SU-DHL-6 (cell line): ENCODE measurements around the gene EXOC2.

Experiments used
- EZH2phosphoT487 ChIP-seq: fragments of 200-600 bp; sonication (generic), shearing (Covaris generic); conservative IDR thresholded peaks from 2 replicates; pipeline ENCODE4 v1.6.1; 2018; ENCODE audit warnings: mild to moderate bottlenecking, antibody characterized with exemption, low read length, moderate library complexity, mixed read lengths
- TF ChIP-seq, protein P1 (sequence below): fragments of 200-600 bp; sonication (generic); IDR thresholded peaks from one replicate; pipeline ENCODE4 v1.5.1; 2017; ENCODE audit warnings: antibody characterized with exemption, mild to moderate bottlenecking, low read length, moderate library complexity; ENCODE audit not compliant: insufficient read depth, poor library complexity, severe bottlenecking

DNA sequence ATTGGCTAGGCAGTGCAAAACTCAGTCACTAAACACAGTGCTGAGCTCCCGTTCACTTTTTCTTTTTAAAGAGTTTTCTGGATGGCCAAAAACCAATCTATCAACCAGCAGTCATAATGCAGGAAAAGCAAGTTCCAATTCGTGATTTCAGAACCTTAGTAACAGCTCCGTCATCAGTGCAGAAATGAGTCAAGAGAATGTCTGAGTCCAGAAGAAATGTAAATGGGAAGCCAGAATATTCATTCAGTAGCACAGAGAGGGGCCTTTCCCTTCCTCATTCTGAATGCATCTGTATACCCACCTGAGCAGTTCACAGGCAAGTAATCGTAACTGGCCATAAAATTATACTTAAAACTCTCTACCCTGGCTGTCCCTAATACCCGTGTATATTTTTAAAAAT, 56.5 kb downstream of the EXOC2 start:
- TF ChIP-seq, protein P1, sequence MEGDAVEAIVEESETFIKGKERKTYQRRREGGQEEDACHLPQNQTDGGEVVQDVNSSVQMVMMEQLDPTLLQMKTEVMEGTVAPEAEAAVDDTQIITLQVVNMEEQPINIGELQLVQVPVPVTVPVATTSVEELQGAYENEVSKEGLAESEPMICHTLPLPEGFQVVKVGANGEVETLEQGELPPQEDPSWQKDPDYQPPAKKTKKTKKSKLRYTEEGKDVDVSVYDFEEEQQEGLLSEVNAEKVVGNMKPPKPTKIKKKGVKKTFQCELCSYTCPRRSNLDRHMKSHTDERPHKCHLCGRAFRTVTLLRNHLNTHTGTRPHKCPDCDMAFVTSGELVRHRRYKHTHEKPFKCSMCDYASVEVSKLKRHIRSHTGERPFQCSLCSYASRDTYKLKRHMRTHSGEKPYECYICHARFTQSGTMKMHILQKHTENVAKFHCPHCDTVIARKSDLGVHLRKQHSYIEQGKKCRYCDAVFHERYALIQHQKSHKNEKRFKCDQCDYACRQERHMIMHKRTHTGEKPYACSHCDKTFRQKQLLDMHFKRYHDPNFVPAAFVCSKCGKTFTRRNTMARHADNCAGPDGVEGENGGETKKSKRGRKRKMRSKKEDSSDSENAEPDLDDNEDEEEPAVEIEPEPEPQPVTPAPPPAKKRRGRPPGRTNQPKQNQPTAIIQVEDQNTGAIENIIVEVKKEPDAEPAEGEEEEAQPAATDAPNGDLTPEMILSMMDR: no peak
- TF ChIP-seq EZH2phosphoT487: no peak
